ENCODE measurements around the gene MADD. TPM values are rescaled to one million over a fixed set of nuclear protein-coding genes. Genes with fewer than 3 reads are reported as not detected.

The MADD gene
- total RNA-seq, 1 experiment from 2014 or later: 41.0 TPM

- Histone ChIP-seq H2BK12ac (ENCODE audit: insufficient read length, low read depth, low read length) (no peak overlapping the region), H4K91ac (ENCODE audit: insufficient read length, low read depth, low read length) (no peak overlapping the region), H2BK15ac (ENCODE audit: low read depth, low read length) (no peak overlapping the region), H4K8ac (replicated peaks; ENCODE audit: insufficient read length, low read depth, low read length) (no peak overlapping the region), H3K4me1 (ENCODE audit: insufficient read depth, low read length) (no peaks in the 10 kb centered on the region; the same call in 1 of the 2 replicates), H3K9ac (ENCODE audit: extremely low read depth, insufficient read length, low read length) (no peak overlapping the region), H3K4ac (ENCODE audit: low read depth, low read length) (no peak overlapping the region), H3K27ac (ENCODE audit: insufficient read length, low read depth, low read length) (no peak overlapping the region), H2BK20ac (ENCODE audit: low read depth, low read length, poor library complexity, severe bottlenecking) (no peak overlapping the region), H3K9me3 (ENCODE audit: control insufficient read depth, low read depth, low read length) (no peaks in the 10 kb centered on the region), H3K27me3 (ENCODE audit: insufficient read depth, low read length) (no peaks in the 10 kb centered on the region), H2AK5ac (ENCODE audit: insufficient read length, low read length) (no peak overlapping the region), H4K5ac (ENCODE audit: insufficient read length, low read depth, low read length) (no peak overlapping the region), H3K18ac (ENCODE audit: insufficient read length, low read depth, low read length) (no peak overlapping the region), H3K56ac (ENCODE audit: insufficient read length, low read depth, low read length) (no peak overlapping the region), H3K4me2 (ENCODE audit: insufficient read depth, insufficient read length, low read length) (no peak overlapping the region), H3K14ac (ENCODE audit: insufficient read depth, low read length) (no peak overlapping the region), H3K79me1 (ENCODE audit: insufficient read depth, low read depth, low read length, poor library complexity, severe bottlenecking) (no peaks in the 10 kb centered on the region), H4K20me1 (ENCODE audit: control insufficient read depth, insufficient read depth, insufficient read length) (no peaks in the 10 kb centered on the region), H3K79me2 (ENCODE audit: insufficient read depth, low read length) (no peaks in the 10 kb centered on the region), H2BK5ac (ENCODE audit: insufficient read length, low read length) (no peak overlapping the region), H3K23ac (ENCODE audit: insufficient read length, low read depth, low read length) (no peak overlapping the region), H2BK120ac (ENCODE audit: low read depth, low read length, poor library complexity, severe bottlenecking) (no peak overlapping the region), H2AFZ (ENCODE audit: low read length) (no peak overlapping the region), H3K23me2 (ENCODE audit: insufficient read length, low read depth, low read length, poor library complexity, severe bottlenecking) (peaks cover 4% of the 10 kb centered on the region), H3T11ph (ENCODE audit: low read length) (no peak overlapping the region)
- peaks cover 19 to 20% of the 10 kb centered on the region in 2 experiments for H3K4me1 Mint-ChIP-seq
- no peak overlapping the region for H3K4me3 Mint-ChIP-seq
- peak overlapping the region in 1 of 3 experiments; percentile 40; a peak in 1 of 7 replicates for H3K27ac Mint-ChIP-seq
- TF ChIP-seq CTCF (conservative IDR thresholded peaks at IDR 0.05): no peak
- peaks cover 0 to 2% (median 0%) of the 10 kb centered on the region in 3 experiments; a peak in 2 of 7 replicates for H3K36me3 Mint-ChIP-seq (ENCODE audit: insufficient read depth in 1 of 3, low read depth in 3 of 3)
- no peaks in the 10 kb centered on the region; the same call in 1 of the 2 replicates for H3K27me3 Mint-ChIP-seq (ENCODE audit: low read depth)
- WGBS (ENCODE audit: extremely low coverage, insufficient read length, low lambda C conversion rate): no CpG with 5 or more reads among the region's 19 CpGs
- no peaks in the 10 kb centered on the region for H3K9me3 Mint-ChIP-seq
- no peak for DNase-seq
These were observed 9.6 kb upstream of the MADD start for GRCh38 chr11:47260366-47260765.
